ENCODE data around the gene PTGIS.

PTGIS gene

DNA sequence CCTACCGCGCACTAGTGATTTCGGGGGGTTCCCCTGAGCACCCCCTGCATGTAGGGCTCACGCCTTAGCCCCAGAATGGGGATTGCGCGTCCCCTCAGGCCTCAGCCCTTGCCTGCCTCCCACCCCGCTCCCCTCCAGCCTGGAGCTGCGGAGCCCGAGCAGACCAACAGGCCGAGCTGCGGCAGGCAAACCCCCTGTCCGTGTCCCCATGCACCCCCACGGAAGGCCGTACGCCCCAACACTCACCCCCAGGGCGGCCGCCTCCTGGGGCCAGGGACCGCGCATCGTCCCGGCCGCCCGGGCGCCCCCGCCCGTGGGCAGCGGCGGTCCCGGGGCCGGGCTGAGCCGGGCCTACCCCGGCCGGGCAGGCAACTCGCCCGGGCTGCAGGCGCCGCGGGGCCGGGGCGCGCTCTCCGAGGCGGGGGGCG, 84.2 kb downstream of the PTGIS start:
- TF ChIP-seq RAD21 (IDR thresholded peaks at IDR 0.05; ENCODE audit: low read depth) (no peak), TCF12 (IDR thresholded peaks at IDR 0.05; ENCODE audit: low read depth) (no peak), EP300 (IDR thresholded peaks at IDR 0.05; ENCODE audit: borderline replicate concordance) (no peak), TEAD4 (IDR thresholded peaks at IDR 0.05) (no peak), NFIC (IDR thresholded peaks at IDR 0.05) (no peak)
- TF ChIP-seq, protein P1, sequence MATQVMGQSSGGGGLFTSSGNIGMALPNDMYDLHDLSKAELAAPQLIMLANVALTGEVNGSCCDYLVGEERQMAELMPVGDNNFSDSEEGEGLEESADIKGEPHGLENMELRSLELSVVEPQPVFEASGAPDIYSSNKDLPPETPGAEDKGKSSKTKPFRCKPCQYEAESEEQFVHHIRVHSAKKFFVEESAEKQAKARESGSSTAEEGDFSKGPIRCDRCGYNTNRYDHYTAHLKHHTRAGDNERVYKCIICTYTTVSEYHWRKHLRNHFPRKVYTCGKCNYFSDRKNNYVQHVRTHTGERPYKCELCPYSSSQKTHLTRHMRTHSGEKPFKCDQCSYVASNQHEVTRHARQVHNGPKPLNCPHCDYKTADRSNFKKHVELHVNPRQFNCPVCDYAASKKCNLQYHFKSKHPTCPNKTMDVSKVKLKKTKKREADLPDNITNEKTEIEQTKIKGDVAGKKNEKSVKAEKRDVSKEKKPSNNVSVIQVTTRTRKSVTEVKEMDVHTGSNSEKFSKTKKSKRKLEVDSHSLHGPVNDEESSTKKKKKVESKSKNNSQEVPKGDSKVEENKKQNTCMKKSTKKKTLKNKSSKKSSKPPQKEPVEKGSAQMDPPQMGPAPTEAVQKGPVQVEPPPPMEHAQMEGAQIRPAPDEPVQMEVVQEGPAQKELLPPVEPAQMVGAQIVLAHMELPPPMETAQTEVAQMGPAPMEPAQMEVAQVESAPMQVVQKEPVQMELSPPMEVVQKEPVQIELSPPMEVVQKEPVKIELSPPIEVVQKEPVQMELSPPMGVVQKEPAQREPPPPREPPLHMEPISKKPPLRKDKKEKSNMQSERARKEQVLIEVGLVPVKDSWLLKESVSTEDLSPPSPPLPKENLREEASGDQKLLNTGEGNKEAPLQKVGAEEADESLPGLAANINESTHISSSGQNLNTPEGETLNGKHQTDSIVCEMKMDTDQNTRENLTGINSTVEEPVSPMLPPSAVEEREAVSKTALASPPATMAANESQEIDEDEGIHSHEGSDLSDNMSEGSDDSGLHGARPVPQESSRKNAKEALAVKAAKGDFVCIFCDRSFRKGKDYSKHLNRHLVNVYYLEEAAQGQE (IDR thresholded peaks at IDR 0.05; ENCODE audit: low read depth), result no peak

DNA sequence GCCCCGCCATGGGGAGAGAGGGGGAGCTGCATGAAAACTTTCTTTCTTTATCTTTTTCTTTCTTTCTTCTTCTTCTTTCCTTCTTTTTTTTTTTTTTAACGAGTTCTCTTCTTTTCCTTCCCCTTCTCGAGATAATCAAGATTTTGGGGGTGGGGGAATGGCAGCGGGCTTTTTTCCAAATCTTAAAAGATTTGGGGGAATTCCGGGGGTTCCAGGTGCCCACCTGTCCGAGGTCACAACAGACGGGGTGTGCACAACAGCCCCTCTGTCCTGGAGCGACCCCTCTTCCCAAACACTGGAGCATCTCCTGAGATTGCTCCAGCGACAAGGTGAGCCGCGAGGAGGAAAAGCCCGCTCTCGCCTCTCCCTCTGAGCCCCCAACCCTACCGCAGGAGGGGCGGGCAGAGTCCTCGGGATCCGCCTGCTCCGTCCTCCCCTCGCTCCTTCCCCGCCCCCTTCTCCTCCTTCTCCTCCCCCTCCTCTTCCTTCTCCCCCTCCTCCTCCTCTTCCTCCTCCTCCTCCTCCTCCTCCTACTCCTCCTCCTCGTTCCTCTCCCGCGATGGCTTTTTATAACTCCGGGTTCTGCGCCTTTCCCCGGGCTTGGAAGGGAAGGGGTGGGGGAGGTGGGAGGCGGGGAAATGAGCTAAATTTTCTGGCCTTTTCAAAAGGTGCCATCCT, 84.8 kb downstream of the PTGIS start:
- TF ChIP-seq, protein P1 (IDR thresholded peaks at IDR 0.05; ENCODE audit: low read depth), result no peak
- TF ChIP-seq TAF1 (IDR thresholded peaks at IDR 0.05; ENCODE audit: low read depth), result no peak

DNA sequence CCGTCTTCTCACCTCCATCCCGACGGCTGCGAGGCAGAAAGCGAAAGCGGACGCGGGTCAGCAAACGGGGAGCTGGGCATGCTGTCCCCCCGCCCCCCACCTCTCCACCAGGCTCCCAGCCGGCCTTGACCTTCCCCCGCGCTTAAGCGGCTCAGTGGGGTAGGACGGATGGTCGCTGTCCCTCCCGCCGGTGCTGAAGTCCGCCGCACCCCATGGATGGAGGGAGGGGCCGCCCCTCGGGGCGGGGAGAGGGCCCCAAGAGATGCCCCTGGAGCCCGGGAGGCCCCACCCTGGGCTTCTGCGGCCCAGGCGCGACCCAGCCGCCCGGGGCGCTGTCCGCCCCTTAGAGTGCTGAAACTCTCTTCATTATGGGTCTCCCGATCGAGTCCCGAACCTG, 85.3 kb downstream of the PTGIS start, which contains the start of gene KCNB1:
Gene KCNB1 (minus strand): TSS at position 48 of the 397 bp plus-strand sequence. CDS start 188 bp downstream, outside the sequence.
- peak; percentile 14; the same call in 1 of the 2 replicates for TF ChIP-seq YY1 (IDR thresholded peaks at IDR 0.05; ENCODE audit: low read depth)
- peak; percentile 11; the same call in 1 of the 2 replicates for TF ChIP-seq NFIC (IDR thresholded peaks at IDR 0.05)
- TF ChIP-seq CEBPB (IDR thresholded peaks at IDR 0.05), result no peak
- TF ChIP-seq, protein P2, sequence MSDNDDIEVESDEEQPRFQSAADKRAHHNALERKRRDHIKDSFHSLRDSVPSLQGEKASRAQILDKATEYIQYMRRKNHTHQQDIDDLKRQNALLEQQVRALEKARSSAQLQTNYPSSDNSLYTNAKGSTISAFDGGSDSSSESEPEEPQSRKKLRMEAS (IDR thresholded peaks at IDR 0.05), result peak; percentile 48
- TF ChIP-seq TCF12 (IDR thresholded peaks at IDR 0.05; ENCODE audit: low read depth), result no peak
- peak; percentile 75 for TF ChIP-seq ZBTB7A (IDR thresholded peaks at IDR 0.05; ENCODE audit: low read depth)
- TF ChIP-seq, protein P1 (IDR thresholded peaks at IDR 0.05; ENCODE audit: low read depth), result peak; percentile 95
- TF ChIP-seq TAF1 (IDR thresholded peaks at IDR 0.05; ENCODE audit: low read depth), result no peak
- peak; percentile 22; the same call in 1 of the 2 replicates for TF ChIP-seq EGR1 (IDR thresholded peaks at IDR 0.05)

DNA sequence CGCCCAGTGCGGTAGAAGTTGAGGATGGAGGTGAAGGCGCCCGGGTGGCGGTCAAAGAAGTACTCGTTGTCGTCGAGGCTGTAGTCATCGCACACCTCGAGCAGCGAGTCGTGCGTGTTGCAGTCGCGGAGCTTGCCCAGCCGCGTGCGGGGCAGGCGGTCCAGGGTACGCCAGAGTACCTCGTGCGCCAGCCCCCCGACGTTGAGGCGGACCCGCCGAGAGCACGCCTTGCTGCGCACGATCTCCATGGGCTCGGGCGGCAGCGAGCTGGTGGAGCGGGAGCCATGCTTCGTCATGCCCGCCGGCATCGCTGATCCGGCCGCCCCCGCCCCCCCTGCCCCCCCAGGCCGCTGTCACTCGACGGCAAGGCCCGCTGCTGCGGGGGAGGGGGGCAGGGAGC, 85.8 kb downstream of the PTGIS start:
- no peak for TF ChIP-seq EP300 (IDR thresholded peaks at IDR 0.05; ENCODE audit: borderline replicate concordance)
- no peak for TF ChIP-seq TAF1 (IDR thresholded peaks at IDR 0.05; ENCODE audit: low read depth)
- no peak for TF ChIP-seq YY1 (IDR thresholded peaks at IDR 0.05; ENCODE audit: low read depth)
- no peak for TF ChIP-seq TEAD4 (IDR thresholded peaks at IDR 0.05)
- no peak for TF ChIP-seq CREB1 (IDR thresholded peaks at IDR 0.05; ENCODE audit: low read depth)
- TF ChIP-seq CEBPB (IDR thresholded peaks at IDR 0.05), result no peak
- no peak for TF ChIP-seq RAD21 (IDR thresholded peaks at IDR 0.05; ENCODE audit: low read depth)
- TF ChIP-seq, protein P1 (IDR thresholded peaks at IDR 0.05; ENCODE audit: low read depth), result no peak

DNA sequence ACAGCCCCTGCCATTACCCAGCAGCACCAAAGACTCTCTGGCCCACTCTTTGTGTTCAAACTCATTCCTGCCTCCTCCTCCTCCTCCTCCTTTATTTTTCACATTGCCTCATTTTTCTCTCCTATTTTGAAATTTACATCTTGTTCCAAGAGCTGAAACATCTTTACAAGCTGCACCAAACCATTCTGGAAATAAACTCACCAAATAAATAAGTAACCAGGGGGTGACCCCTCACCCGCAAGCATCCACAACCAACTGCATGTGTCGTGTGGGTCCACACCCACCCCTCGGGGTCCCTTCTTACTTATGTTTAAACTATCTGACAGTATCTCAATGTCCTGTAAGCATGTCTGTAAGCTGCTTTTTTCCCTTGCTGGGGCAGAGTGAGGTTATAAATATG, 86.8 kb downstream of the PTGIS start:
- TF ChIP-seq, protein P3, sequence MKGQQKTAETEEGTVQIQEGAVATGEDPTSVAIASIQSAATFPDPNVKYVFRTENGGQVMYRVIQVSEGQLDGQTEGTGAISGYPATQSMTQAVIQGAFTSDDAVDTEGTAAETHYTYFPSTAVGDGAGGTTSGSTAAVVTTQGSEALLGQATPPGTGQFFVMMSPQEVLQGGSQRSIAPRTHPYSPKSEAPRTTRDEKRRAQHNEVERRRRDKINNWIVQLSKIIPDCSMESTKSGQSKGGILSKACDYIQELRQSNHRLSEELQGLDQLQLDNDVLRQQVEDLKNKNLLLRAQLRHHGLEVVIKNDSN (IDR thresholded peaks at IDR 0.05), result no peak

All from Ishikawa (cell line).